GM21515 (cell line): ENCODE data around the gene ITGAE.

ENCODE experiments used
- ATAC-seq: cut with Tn5 transposase; IDR thresholded peaks from one replicate; pipeline ENCODE4 v1.9.1; 2021; ENCODE audit not compliant: unreplicated experiment

The ITGAE gene

DNA sequence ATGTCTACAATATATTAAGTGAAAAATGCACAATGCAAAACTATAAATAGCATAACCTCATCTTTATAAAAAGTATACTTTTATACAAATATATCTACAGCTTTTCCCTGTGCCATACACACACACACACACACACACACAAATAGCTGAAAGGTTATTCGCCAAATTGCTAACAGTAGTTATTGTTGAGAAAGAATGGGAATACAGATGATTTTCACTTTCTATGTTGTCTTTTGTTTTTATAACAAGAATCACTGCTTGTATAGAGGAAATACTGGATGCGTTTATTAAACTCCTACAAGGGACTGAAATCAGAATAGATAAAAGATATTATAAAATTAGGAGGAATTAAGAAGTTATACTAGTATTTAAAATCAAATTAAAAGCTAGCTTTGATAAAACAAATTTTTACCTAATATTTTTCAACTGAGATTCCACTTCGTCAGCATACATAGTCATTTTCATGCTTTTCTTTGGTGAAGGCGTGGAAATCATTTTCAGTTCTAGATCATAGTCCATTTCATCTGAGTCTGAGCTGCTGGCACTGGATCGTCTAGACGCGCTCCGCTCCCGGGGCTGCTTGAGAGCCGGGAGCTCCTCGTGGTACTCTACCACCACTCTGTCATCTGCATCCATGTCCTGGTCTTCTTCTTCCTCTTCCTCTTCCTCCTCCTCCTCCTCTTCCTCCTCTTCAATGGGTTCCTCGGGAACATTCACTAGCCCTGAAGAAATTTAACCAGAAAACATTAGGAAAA is 17.0 kb upstream of the ITGAE start:
- ATAC-seq: no peak

- no peak for ATAC-seq
Observed at GRCh38 chr17:3815925-3816324, 14.9 kb upstream of the ITGAE start.

DNA sequence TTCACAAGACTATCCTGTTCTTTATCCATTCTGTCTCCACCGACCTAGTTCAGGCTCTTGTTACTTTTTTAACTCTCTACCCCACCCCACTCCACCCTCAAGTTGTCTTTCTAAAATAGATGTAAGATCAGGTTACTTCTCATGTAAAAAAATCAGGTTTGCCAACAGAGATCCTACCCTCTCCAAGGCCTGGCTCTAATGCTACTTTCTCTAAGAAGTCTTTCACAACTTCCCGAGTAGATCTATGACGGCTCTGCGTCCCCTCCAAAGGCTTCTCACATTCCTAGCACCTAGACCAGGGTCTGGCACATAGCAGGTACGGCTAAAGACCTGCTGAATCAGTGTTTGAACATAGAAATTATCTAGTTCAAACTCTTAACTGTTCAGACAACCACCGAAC is 14.1 kb upstream of the ITGAE start:
- ATAC-seq: no peak

- no peak for ATAC-seq
Observed at GRCh38 chr17:3814361-3814760, 13.4 kb upstream of the ITGAE start.

- no peak for ATAC-seq
Observed at GRCh38 chr17:3813171-3813570, 12.2 kb upstream of the ITGAE start.

DNA sequence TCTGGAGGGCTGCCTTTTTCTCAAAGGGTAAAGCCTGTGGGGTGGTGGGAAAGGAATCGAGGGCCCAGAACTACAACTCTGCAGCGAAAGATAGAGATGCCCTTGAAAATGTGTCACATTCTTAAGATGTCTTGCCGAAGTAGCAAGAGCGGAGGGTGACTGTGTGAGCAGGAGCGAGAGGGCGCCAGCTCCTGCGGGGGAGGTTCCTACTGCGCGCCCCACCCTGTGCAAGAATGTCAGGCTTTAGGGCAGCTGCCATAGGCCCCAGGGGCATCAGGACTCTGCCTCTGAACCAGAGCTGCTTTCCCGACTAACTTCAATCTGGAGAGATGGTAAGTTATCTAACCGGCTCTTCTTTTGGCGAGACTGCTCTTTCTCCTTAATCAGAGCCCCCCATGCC is 11.8 kb upstream of the ITGAE start:
- ATAC-seq: no peak

DNA sequence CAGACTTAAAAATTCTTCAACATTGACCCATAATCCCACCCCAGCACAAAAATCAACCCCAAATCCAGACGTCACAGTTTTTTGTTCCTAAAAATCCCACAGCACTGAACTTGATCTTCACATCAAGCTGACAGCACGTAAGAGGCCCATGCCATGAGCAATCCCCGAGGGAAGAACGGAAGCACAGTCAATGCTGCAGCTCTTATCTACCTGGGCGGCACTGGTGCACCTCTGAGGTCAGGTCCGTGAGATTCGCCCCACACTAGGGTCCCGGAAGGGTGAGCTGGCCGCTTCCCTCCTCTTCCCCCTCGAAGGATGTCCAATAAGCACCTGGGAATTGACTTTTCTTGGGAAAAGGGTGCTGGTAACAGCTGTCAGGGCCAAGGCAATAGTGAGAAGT is 11.3 kb upstream of the ITGAE start:
- ATAC-seq: no peak

- no peak for ATAC-seq
Observed at GRCh38 chr17:3810019-3810418, 9.0 kb upstream of the ITGAE start.

- ATAC-seq: no peak
Observed at GRCh38 chr17:3809135-3809534, 8.1 kb upstream of the ITGAE start.

DNA sequence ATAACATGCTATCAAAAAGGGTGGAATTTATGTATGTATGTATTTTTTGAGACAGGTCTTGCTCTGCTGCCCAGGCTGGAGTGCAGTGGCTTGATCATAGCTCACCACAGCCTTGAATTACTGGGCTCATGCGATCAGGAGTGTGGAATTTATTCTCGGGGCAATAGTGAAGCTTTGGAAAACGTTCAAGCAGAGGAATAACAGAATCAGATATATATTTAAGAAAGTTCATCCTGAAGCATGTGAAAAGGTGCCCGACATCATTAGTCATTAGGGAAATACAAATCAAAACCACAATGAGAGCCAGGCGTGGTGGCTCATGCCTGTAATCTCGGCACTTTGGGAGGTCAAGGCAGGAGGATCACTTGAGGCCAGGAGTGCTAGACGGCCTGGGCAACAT is 7.7 kb upstream of the ITGAE start:
- ATAC-seq: no peak

- ATAC-seq: no peak
Observed at GRCh38 chr17:3805581-3805980, 4.6 kb upstream of the ITGAE start.

- no peak for ATAC-seq
Observed at GRCh38 chr17:3804503-3804931, 3.5 kb upstream of the ITGAE start.

DNA sequence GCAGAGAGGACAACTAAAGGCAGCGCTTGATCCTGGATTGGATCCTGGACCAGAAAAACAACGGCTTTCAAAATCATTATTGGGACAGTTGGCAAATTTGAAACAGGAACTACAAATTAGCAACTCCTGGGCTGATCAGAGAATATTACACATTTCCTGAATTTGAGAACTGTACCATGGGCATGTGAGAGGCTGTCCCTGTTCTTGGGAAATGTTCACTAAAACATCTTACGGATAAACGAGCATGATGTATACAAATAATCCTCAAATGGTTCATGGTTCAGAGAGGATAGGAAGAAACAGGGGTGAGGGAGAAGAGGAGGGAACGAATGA is 2.3 kb upstream of the ITGAE start:
- no peak for ATAC-seq

- ATAC-seq: no peak
Observed at GRCh38 chr17:3802461-3803307, 1.7 kb upstream of the ITGAE start.

DNA sequence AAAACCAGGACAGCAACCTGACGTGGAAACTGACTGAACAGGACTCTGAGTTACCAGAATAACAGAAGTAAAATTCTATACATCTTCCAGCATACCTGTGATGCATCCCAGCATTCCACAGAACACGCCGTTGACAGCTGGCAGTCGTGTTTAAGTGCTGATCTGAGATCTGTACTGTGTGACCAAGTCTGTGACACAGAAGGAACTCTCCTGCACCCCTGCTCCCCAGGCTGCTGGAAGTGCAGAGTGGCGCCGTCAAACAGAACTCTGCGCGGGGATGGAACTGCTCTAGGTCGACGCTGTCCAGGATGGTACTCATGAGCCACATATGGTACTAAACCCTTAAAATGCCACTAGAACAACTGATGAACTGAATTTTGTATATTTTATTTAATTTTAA is 804 bp upstream of the ITGAE start:
- ATAC-seq: no peak

- ATAC-seq: no peak
Observed at GRCh38 chr17:3801347-3801746, 359 bp upstream of the ITGAE start.

- no peak for ATAC-seq
Observed at GRCh38 chr17:3799181-3799945, 1.6 kb downstream of the ITGAE start.

- ATAC-seq: no peak
Observed at GRCh38 chr17:3798273-3799180, 2.5 kb downstream of the ITGAE start.

- ATAC-seq: peak; percentile 30
Observed at GRCh38 chr17:3796822-3797170, 4.2 kb downstream of the ITGAE start.

- ATAC-seq: peak; percentile 55
Observed at GRCh38 chr17:3796110-3796821, 4.7 kb downstream of the ITGAE start.
